Coronary artery (tissue), 2 donors: ENCODE measurements around the gene ANO8.
A peak's percentile ranks its signal among the peaks of the same experiment; 100 is the strongest.

Experiments used
- DNase-seq: peaks from one replicate; pipeline ENCODE4 v3.0.0-alpha.2; 2017; ENCODE audit warnings: low spot score
- H3K27ac ChIP-seq, 2 donors: fragments of 200-600 bp; sonication (generic); one replicate each; pipeline ENCODE4 v1.5.1; 2016 to 2019
- H3K4me3 ChIP-seq: fragments of 200-600 bp; sonication (generic); 2 replicates; pipeline ENCODE4 v1.5.1; 2016; ENCODE audit warnings: mild to moderate bottlenecking, moderate library complexity
- TF ChIP-seq, protein P1 (sequence below): fragments of 200-600 bp; sonication (generic); IDR thresholded peaks from one replicate; pipeline ENCODE4 v1.5.1; 2019; ENCODE audit warnings: antibody characterized with exemption

ANO8 gene

DNA sequence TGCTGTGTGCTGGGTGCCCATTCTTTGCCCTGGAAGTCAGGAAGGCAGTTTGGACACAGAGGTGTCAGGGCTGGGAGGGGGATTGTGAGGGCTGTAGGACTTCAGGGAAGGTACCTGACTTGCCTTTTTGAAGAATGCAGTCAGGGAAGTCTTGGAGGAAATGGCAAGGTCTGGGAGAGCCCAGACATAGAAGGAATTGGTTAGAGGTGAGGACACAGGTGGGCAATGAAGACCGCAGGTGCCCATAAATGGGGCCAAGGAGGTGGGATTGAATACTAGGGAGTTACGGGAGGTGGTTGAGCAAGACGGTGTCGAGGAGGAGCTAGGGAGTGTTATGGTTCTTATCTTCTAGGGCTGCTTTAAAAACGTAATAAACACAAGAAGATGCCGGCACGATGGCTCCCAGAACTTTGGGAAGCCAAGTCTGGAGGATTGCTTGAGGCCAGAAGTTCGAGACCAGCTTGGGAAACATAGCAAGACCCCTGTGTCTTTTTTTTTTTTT, 26.7 kb downstream of the ANO8 start:
- Histone ChIP-seq H3K4me3 (no peak overlapping the region), H3K27ac (no peak overlapping the region)
- no peak for DNase-seq
- TF ChIP-seq, protein P1, sequence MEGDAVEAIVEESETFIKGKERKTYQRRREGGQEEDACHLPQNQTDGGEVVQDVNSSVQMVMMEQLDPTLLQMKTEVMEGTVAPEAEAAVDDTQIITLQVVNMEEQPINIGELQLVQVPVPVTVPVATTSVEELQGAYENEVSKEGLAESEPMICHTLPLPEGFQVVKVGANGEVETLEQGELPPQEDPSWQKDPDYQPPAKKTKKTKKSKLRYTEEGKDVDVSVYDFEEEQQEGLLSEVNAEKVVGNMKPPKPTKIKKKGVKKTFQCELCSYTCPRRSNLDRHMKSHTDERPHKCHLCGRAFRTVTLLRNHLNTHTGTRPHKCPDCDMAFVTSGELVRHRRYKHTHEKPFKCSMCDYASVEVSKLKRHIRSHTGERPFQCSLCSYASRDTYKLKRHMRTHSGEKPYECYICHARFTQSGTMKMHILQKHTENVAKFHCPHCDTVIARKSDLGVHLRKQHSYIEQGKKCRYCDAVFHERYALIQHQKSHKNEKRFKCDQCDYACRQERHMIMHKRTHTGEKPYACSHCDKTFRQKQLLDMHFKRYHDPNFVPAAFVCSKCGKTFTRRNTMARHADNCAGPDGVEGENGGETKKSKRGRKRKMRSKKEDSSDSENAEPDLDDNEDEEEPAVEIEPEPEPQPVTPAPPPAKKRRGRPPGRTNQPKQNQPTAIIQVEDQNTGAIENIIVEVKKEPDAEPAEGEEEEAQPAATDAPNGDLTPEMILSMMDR, result no peak

DNA sequence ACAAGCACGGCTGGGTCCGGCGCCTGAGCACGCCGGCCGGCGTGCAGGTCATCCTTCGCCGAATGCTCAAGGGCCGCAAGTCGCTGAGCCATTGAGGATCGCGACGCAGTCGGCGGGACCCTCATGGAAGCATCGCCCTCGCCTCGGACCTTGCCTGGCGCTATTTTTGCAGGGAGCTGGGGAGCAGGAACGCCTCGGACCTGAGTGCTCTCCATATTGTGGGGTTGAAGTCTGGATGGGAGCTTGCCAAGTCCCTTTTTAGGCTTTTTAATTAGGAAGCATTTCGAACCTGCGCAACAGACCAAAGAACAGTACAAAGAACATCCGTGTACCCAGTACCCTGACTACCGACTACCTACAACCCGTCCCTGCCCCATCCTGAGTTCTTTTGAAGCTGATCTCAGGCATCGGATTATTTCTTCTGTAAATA, 28.4 kb downstream of the ANO8 start:
- peak overlapping the region; percentile 90 to 94 for H3K27ac ChIP-seq
- H3K4me3 ChIP-seq, result peak overlapping the region; percentile 81
- no peak for DNase-seq
- TF ChIP-seq, protein P1, result no peak

DNA sequence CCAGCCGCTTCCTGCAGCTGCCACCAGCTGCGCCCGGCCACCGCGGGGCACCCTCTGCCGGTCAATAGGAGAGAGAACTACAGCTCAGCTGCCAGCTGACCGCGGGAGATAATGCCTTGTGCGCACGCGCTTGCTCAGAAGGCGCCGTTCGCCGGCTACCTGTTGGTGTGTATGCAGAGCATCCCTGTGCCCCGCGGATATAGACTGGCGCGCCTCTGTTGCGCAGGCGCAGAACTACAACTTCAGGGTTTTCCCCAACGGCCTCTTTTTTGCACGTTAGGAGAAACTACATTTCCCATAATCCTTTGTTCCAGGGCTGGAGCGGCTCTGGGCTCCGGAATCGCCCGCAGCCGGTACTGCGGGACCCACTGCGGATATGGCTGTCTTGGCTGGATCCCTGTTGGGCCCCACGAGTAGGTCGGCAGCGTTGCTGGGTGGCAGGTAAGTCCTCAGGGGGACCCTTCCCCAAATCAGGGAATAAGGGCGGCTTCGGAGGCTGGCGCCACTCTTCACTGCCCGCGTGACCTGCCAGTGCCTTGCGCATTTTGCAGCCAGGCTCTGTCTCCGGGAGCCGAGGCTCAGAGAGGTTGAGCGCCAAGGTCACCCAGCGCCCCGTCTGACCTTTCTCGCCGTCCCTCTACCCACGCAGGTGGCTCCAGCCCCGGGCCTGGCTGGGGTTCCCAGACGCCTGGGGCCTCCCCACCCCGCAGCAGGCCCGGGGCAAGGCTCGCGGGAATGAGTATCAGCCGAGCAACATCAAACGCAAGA, 29.0 kb downstream of the ANO8 start, which contains the start of gene MRPL34:
TSS of gene MRPL34 (plus strand) at position 356 of the 768 bp plus-strand sequence. CDS start at position 377, 21 bp downstream.
- Histone ChIP-seq H3K4me3 (peak within 1 kb of the TSS; percentile 81), H3K27ac (peak within 1 kb of the TSS; percentile 90 to 94)
- peak; percentile 97 for DNase-seq
- TF ChIP-seq, protein P1, result peak; percentile 45

DNA sequence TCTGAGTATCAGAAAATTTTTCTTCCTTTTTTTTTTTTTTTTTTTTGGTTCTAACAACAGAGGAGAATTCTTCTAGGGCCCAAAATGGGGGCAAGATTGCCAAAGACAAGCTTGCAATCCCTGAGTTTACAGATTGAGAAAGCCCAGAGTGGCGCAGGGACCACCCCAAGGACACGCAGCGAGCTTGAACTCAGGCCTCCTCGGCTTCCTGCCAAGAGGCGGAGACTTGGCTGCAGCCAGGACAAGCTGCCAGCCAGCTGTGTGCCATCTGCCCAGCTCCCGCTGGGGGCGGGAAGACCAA, 29.5 kb downstream of the ANO8 start:
- Histone ChIP-seq H3K4me3 (peak overlapping the region; percentile 81), H3K27ac (peak overlapping the region; percentile 90 to 94)
- TF ChIP-seq, protein P1, result no peak
- DNase-seq, result no peak

DNA sequence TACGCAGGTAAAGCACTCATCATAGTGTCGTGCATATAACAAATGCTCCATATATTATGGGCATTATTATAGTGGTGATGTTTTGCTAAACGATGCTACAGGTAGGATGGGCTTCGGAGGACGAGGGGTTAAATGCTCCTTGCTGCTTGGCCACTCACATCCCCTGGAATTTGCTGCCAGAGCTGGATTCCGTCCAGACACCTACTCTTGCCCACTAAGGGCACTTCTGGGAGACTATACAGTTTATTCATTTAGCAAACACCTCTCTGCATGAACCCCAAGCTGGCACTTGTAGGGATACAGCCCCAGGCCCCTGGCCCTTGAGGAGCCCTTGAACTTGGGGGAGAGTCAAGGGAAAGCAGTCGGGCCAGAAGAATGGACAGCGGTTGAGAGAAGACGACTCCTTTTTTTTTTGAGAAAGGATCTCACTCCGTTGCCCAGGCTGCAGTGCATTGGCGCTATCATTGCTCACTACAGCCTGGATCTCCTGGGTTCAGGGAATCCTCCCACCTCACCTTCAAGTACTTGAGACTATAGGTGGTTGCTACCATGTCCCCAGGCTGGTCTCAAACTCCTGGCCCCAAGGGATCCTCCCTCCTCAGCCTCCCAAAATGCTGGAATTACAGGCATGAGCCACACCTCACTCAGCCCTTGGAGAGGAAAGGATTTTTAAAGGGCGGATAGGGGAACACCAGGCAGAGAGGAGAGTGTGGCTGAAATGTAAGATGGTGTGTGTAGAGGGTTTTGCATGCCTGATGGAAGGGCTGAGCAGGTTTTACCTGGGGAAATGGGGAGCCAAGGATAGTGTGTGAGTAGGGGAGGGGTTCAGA, 30.1 kb downstream of the ANO8 start:
- no peak overlapping the region for H3K4me3 ChIP-seq
- TF ChIP-seq, protein P1, result no peak
- peak overlapping the region; percentile 90 to 94 for H3K27ac ChIP-seq
- no peak for DNase-seq

DNA sequence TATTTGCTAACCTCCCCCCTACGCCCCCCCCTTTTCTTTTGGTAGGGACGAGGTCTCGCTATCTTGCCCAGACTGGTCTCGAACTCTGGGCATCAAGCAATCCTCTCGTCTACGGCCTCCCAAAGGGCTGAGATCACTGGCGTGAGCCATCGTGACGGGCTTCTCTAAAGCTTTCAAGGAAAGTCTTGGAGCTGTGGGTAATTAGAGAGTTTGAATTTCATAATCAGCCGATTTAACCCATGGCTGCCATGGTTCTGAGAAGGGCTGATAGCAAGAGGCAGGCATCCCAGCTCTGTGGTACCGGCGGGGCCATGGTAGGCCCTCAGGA, 30.8 kb downstream of the ANO8 start:
- TF ChIP-seq, protein P1, result no peak
- no peak for DNase-seq
- Histone ChIP-seq H3K4me3 (peak overlapping the region; percentile 86), H3K27ac (peak overlapping the region; percentile 82 to 94)
